ENCODE data around the gene ZCCHC2.

DNA sequence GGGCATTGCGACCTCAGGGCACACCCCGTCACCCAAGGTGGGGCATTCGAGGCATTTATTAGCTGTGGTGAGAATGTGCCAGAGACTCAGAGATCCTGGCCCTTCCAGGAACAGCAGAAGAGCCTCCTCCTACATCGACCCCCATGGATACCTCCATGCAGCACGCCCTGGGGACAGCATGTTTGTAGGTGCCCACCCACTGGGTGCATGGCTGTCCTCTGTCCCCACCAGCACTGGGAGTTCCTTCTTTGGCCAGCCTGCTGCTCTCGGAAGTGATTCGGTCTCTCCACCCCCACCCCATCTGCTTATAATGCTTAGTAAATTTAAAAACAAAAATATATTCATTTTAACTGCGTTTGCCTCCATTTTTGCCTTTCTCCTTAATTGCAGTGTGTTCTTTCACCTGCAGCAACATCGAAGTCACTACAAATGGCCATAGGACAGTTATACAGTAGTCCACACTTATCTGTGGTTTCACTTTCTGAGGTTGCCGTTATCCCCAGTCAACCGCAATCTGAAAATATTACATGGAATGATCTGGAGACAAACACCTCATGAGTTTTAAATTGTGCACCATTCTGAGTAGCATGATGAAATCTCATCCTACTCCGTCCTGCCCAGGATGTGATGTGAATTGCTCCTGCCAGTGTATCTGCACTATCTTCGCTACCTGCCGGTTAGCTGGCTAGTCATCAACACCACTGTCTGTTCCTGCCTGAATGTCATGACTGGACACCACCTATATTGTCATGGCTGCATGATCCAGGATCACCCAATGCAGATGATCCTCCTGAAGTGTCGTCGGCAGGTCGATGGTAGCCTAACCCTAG is 29.6 kb upstream of the ZCCHC2 start:
- TF ChIP-seq CTCF (IDR thresholded peaks at IDR 0.05): no peak
- TF ChIP-seq EP300 (IDR thresholded peaks at IDR 0.05): no peak
- TF ChIP-seq POLR2A (IDR thresholded peaks at IDR 0.05; ENCODE audit: low read depth): no peak
- TF ChIP-seq POLR2AphosphoS5 (IDR thresholded peaks at IDR 0.05): no peak
